Measurements from ENCODE around the gene FAR2.

GRCh38 chr12:29167988-29168387 is 18.9 kb downstream of the FAR2 start:
- TF ChIP-seq EZH2 (IDR thresholded peaks at IDR 0.05; ENCODE audit: low read length): no peak
- TF ChIP-seq CTCF (optimal IDR thresholded peaks at IDR 0.05 in 1 of 3, IDR thresholded peaks at IDR 0.05 in 1 of 3, conservative IDR thresholded peaks at IDR 0.05 in 1 of 3; ENCODE audit: extremely low read depth in 1 of 3, insufficient read depth in 2 of 3, low read length in 3 of 3): no peak

All from keratinocyte (primary cell).